ENCODE data around the gene KCNG4.

The KCNG4 gene

GRCh38 chr16:84182680-84183571 is 56.9 kb downstream of the KCNG4 start:
- no peak for DNase-seq (ENCODE audit: low read depth)

GRCh38 chr16:84182104-84182503 is 57.7 kb downstream of the KCNG4 start:
- DNase-seq (ENCODE audit: low read depth): no peak

- DNase-seq (ENCODE audit: low read depth): no peak
Measured at GRCh38 chr16:84181144-84181915, 58.5 kb downstream of the KCNG4 start.

GRCh38 chr16:84180519-84181140 is 59.2 kb downstream of the KCNG4 start:
- DNase-seq (ENCODE audit: low read depth): no peak

- DNase-seq (ENCODE audit: low read depth): no peak
Measured at GRCh38 chr16:84179612-84180320, 60.0 kb downstream of the KCNG4 start.

GRCh38 chr16:84178892-84179611 is 60.8 kb downstream of the KCNG4 start:
- DNase-seq (ENCODE audit: low read depth): no peak

- DNase-seq (ENCODE audit: low read depth): no peak
Measured at GRCh38 chr16:84178146-84178765, 61.6 kb downstream of the KCNG4 start.

GRCh38 chr16:84177741-84178073 is 62.1 kb downstream of the KCNG4 start:
- DNase-seq (ENCODE audit: low read depth): no peak

GRCh38 chr16:84176192-84177053 is 63.4 kb downstream of the KCNG4 start:
- DNase-seq (ENCODE audit: low read depth): no peak

GRCh38 chr16:84175350-84176081 is 64.3 kb downstream of the KCNG4 start:
- peak; percentile 18 for DNase-seq (ENCODE audit: low read depth)

- no peak for DNase-seq (ENCODE audit: low read depth)
Measured at GRCh38 chr16:84174396-84174795, 65.4 kb downstream of the KCNG4 start.

GRCh38 chr16:84169765-84170310 is 70.0 kb downstream of the KCNG4 start:
- DNase-seq (ENCODE audit: low read depth): no peak
